ENCODE results near the gene DLG4. TPM values are rescaled to one million over a fixed set of nuclear protein-coding genes. Genes with fewer than 3 reads are reported as not detected.
A peak's percentile ranks its signal among the peaks of the same experiment; 100 is the strongest.

DLG4 gene
- total RNA-seq, 1 donor from 2014 or later = 46.1 TPM

GRCh38 chr17:7243453-7243729, 23.8 kb upstream of the DLG4 start:
- TF ChIP-seq, protein P1, sequence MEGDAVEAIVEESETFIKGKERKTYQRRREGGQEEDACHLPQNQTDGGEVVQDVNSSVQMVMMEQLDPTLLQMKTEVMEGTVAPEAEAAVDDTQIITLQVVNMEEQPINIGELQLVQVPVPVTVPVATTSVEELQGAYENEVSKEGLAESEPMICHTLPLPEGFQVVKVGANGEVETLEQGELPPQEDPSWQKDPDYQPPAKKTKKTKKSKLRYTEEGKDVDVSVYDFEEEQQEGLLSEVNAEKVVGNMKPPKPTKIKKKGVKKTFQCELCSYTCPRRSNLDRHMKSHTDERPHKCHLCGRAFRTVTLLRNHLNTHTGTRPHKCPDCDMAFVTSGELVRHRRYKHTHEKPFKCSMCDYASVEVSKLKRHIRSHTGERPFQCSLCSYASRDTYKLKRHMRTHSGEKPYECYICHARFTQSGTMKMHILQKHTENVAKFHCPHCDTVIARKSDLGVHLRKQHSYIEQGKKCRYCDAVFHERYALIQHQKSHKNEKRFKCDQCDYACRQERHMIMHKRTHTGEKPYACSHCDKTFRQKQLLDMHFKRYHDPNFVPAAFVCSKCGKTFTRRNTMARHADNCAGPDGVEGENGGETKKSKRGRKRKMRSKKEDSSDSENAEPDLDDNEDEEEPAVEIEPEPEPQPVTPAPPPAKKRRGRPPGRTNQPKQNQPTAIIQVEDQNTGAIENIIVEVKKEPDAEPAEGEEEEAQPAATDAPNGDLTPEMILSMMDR (conservative IDR thresholded peaks at IDR 0.05) = no peak
- Mint-ChIP-seq H3K4me3 (peak overlapping the region; percentile 98), H3K36me3 (peaks cover 28% of the 10 kb centered on the region), H3K9me3 (no peaks in the 10 kb centered on the region), H3K4me1 (ENCODE audit: unreplicated experiment) (peaks cover 28% of the 10 kb centered on the region), H3K27ac (peak overlapping the region; percentile 97), H3K27me3 (peaks cover 4% of the 10 kb centered on the region)
- DNase-seq (ENCODE audit: extremely low spot score, unreplicated experiment) = no peak

GRCh38 chr17:7242717-7243452, 23.2 kb upstream of the DLG4 start:
- Mint-ChIP-seq H3K4me3 (peak overlapping the region; percentile 98), H3K9me3 (no peaks in the 10 kb centered on the region), H3K36me3 (peaks cover 28% of the 10 kb centered on the region), H3K27me3 (peaks cover 4% of the 10 kb centered on the region), H3K27ac (peak overlapping the region; percentile 97), H3K4me1 (ENCODE audit: unreplicated experiment) (peaks cover 28% of the 10 kb centered on the region)
- TF ChIP-seq, protein P1 (conservative IDR thresholded peaks at IDR 0.05) = no peak
- DNase-seq (ENCODE audit: extremely low spot score, unreplicated experiment) = peak; percentile 94

- DNase-seq (ENCODE audit: extremely low spot score, unreplicated experiment) = peak; percentile 94
- H3K4me1 Mint-ChIP-seq (ENCODE audit: unreplicated experiment) = peaks cover 32% of the 10 kb centered on the region
- H3K27ac Mint-ChIP-seq = peak within 1 kb of the TSS; percentile 97
- TF ChIP-seq, protein P1 (conservative IDR thresholded peaks at IDR 0.05) = no peak
- H3K27me3 Mint-ChIP-seq = peaks cover 4% of the 10 kb centered on the region
- H3K9me3 Mint-ChIP-seq = no peaks in the 10 kb centered on the region
- H3K4me3 Mint-ChIP-seq = peak within 1 kb of the TSS; percentile 98
- peaks cover 30% of the 10 kb centered on the region for H3K36me3 Mint-ChIP-seq
Observed at GRCh38 chr17:7241783-7242716, 22.4 kb upstream of the DLG4 start, which contains the start of gene GABARAP. Gene GABARAP (minus strand): TSS chr17:7242449. CDS start chr17:7242330, 119 bp downstream.

GRCh38 chr17:7241090-7241733, 21.6 kb upstream of the DLG4 start:
- no peak for DNase-seq (ENCODE audit: extremely low spot score, unreplicated experiment)
- Mint-ChIP-seq H3K4me3 (peak overlapping the region; percentile 98), H3K27ac (peak overlapping the region; percentile 97), H3K36me3 (peaks cover 29% of the 10 kb centered on the region), H3K9me3 (no peaks in the 10 kb centered on the region), H3K4me1 (ENCODE audit: unreplicated experiment) (peaks cover 31% of the 10 kb centered on the region), H3K27me3 (peaks cover 4% of the 10 kb centered on the region)
- TF ChIP-seq, protein P1 (conservative IDR thresholded peaks at IDR 0.05) = no peak

DNA sequence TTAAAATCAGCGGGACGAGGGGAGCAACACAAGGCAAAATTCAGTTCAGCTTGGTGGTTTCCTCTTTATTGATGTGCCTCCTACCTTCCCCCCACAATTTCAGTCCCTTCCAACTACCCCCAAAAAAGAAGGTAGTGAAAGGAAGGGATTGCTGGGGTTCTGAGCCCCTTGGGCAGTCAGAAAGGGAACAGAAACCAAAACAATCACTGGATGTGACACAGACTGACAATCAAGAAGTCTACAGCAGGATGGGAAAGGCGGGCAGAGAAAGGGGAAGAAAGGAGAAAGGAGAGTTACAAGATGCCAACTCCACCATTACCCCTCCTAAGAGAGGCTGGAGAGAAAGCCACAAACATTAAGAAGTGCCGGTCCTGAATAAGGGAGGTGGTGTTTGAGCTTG, 20.7 kb upstream of the DLG4 start:
- peaks cover 25% of the 10 kb centered on the region for H3K36me3 Mint-ChIP-seq
- H3K27ac Mint-ChIP-seq = peak overlapping the region; percentile 97
- TF ChIP-seq, protein P1 (conservative IDR thresholded peaks at IDR 0.05) = no peak

More for the DNA sequence above, 20.7 kb upstream of the DLG4 start:
- Mint-ChIP-seq H3K9me3 (no peaks in the 10 kb centered on the region), H3K4me3 (peak overlapping the region; percentile 98), H3K27me3 (peaks cover 4% of the 10 kb centered on the region), H3K4me1 (ENCODE audit: unreplicated experiment) (peaks cover 30% of the 10 kb centered on the region)
- no peak for DNase-seq (ENCODE audit: extremely low spot score, unreplicated experiment)

Measured in type B pancreatic cell (in vitro differentiated cells).